HG03139 (cell line): ENCODE data around the gene GRIA4.

Source experiments
- ATAC-seq: cut with Tn5 transposase; IDR thresholded peaks from one replicate; pipeline ENCODE4 v1.9.1; 2021; ENCODE audit not compliant: unreplicated experiment

The GRIA4 gene

GRCh38 chr11:105636496-105636895 lies 26.6 kb downstream of the GRIA4 start:
- no peak for ATAC-seq

- no peak for ATAC-seq
These were observed 29.7 kb downstream of the GRIA4 start for GRCh38 chr11:105639527-105639926.

GRCh38 chr11:105641433-105641832 lies 31.6 kb downstream of the GRIA4 start:
- no peak for ATAC-seq

GRCh38 chr11:105642870-105643269 lies 33.0 kb downstream of the GRIA4 start:
- ATAC-seq, result no peak

- no peak for ATAC-seq
These were observed 35.1 kb downstream of the GRIA4 start for GRCh38 chr11:105644839-105645573.

GRCh38 chr11:105647780-105648179 lies 37.9 kb downstream of the GRIA4 start:
- ATAC-seq, result no peak

- no peak for ATAC-seq
These were observed 38.9 kb downstream of the GRIA4 start for GRCh38 chr11:105648762-105649161.

- ATAC-seq, result no peak
These were observed 55.4 kb downstream of the GRIA4 start for GRCh38 chr11:105665281-105665680.

GRCh38 chr11:105667441-105667840 lies 57.6 kb downstream of the GRIA4 start:
- ATAC-seq, result no peak

GRCh38 chr11:105670811-105671210 lies 60.9 kb downstream of the GRIA4 start:
- ATAC-seq, result no peak

- ATAC-seq, result no peak
These were observed 63.2 kb downstream of the GRIA4 start for GRCh38 chr11:105673089-105673488.

GRCh38 chr11:105689631-105690030 lies 79.8 kb downstream of the GRIA4 start:
- ATAC-seq, result no peak

- ATAC-seq, result no peak
These were observed 80.6 kb downstream of the GRIA4 start for GRCh38 chr11:105690467-105690866.

GRCh38 chr11:105693075-105693759 lies 83.3 kb downstream of the GRIA4 start:
- ATAC-seq, result no peak

GRCh38 chr11:105696000-105696399 lies 86.1 kb downstream of the GRIA4 start:
- ATAC-seq, result peak; percentile 56

GRCh38 chr11:105697291-105697690 lies 87.4 kb downstream of the GRIA4 start:
- ATAC-seq, result no peak

GRCh38 chr11:105699203-105699602 lies 89.3 kb downstream of the GRIA4 start:
- ATAC-seq, result no peak

- no peak for ATAC-seq
These were observed 90.4 kb downstream of the GRIA4 start for GRCh38 chr11:105700271-105700670.

GRCh38 chr11:105701098-105701497 lies 91.2 kb downstream of the GRIA4 start:
- no peak for ATAC-seq

- ATAC-seq, result no peak
These were observed 96.1 kb downstream of the GRIA4 start for GRCh38 chr11:105705786-105706530.

- ATAC-seq, result no peak
These were observed 103.2 kb downstream of the GRIA4 start for GRCh38 chr11:105713106-105713505.

GRCh38 chr11:105713696-105714095 lies 103.8 kb downstream of the GRIA4 start:
- ATAC-seq, result no peak
